NCI-H1436 treated with DMSO at 0.1 percent for 48 hours (cell line): ENCODE measurements around the gene ACTL7B.
"Not testable (repeated sequence)": the region's sequence is repeated elsewhere in the genome, so short reads cannot be mapped to it uniquely, and the experiment has no call there.

Source experiments
- DNase-seq: peaks from one replicate; lab custom pipeline; 2025; lab: John Stamatoyannopoulos, UW

The ACTL7B gene

GRCh38 chr9:108855888-108856287 is at the start of gene ACTL7B:
Gene ACTL7B, minus strand, starts transcription at chr9:108855986. Its CDS starts 56 bp downstream, at chr9:108855930.
- no peak for DNase-seq

- DNase-seq: no peak
These were observed 49.7 kb upstream of the ACTL7B start for GRCh38 chr9:108905494-108905893.

DNA sequence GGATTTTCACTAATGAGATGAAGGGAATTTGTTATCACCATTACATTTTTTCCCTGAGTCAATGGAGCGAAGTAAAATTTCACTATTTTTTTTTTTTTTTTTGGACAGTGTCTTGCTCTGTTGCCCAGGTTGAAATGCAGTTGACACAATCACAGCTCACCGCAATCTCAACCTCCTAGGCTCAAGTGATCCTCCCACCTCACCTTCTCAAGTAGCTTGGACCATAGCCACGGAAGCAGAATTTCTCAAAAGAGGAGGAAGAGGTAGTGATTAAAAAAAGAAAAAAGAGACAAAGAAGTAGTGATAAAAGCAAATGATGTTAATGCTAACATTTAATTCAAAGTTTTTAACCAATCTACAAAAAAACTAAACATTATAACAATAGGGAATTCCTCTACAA is 48.4 kb upstream of the ACTL7B start:
- DNase-seq: no peak

- no peak for DNase-seq
These were observed 47.8 kb upstream of the ACTL7B start for GRCh38 chr9:108903420-108904103.

DNA sequence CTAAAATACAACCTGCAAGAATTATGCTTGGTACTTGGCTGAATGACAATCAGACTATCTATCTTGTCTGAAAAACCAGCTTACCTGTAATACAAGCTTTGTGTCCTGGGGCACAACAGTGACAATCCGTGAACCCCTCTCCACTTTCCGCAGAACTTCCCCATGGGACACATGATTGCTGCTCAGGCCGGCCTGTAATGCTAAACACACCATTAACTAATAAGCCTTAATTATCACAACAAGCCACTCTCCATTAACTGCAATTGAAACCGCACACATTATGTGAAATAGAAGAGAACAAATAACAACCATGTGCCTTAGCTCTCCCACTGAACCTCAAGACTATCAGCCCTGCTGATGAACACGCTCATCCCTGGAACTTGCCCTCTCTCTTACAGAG is 44.4 kb upstream of the ACTL7B start:
- peak; percentile 29 for DNase-seq

DNA sequence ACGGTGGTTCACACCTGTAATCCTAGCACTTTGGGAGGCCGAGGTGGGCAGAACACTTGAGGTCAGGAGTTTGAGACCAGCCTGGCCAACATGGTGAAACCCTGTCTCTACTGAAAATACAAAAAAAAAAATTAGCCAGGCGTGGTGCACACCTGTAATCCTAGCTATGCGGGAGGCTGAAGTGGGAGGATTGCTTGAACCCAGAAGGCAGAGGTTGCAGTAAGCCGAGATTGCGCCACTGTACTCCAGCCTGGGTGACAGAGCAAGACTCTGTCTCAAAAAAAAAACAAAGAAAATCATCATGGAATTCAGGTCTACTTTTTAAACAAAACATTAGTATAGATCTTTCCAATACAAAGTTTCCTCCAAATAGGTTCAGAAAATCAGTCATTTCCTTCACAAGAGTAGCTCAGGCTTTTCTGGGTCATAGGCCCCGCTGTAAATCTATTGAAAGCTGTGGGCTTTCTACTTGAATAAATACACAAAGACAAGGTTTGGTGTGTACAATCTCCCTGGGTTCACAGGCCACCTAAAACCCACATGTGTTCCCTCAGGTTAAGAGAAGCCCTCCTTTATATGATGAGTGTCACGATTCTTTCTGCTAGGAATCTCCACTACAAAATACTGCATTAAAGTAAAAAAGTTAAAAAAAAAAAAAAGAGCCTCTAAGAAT is 43.4 kb upstream of the ACTL7B start:
- not testable (repeated sequence) for DNase-seq

- DNase-seq: no peak
These were observed 41.7 kb upstream of the ACTL7B start for GRCh38 chr9:108897324-108898096.

- no peak for DNase-seq
These were observed 38.6 kb upstream of the ACTL7B start for GRCh38 chr9:108894225-108894997.

DNA sequence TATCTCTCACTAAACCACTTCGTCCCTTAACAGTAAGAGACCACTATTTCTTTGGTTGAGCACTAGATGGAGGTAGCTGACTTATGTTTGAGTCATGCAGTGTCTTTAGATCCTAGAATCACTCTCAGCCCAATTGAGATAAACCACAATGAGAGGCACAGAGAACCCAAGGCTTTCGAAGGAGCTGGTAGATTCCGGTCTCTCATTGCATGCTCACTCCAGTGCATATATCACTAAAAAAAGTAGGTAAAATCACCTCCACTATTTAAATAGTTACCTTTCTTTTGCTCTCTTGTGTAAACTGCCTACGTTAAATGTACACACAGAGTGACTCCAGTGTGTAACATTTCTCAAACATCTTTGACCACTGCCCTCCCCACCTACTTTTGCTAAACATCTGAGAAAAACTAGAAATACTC is 33.9 kb upstream of the ACTL7B start:
- DNase-seq: no peak

DNA sequence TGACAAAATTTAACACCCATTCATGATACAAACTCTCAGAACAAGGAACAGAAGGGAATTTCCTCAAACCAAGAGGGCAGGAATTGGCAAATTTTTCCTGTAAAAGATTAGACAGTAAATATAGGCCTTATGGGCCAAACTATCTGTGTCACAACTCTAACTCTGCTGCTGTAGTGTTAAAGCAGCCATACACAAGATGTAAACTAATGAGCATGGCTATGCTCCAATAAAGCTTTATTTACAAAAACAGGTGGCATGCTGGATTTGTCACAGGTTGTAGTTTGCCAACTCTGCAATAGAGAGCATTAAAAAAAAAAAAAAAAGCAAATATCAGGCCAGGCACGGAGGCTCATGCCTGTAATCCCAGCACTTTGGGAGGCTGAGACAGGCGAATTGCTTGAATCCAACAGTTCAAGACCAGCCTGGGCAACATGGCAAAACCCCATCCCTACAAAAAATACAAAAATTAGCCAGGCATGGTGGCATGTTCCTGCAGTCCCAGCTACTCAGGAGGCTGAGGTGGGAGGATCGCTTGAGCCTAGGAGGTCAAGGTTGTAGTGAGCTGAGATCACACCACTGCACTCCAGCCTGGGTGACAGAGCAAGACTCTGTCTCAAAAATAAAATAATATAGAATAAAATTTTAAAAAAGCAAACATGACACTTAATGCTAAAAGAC is 30.9 kb upstream of the ACTL7B start:
- DNase-seq: not testable (repeated sequence)

DNA sequence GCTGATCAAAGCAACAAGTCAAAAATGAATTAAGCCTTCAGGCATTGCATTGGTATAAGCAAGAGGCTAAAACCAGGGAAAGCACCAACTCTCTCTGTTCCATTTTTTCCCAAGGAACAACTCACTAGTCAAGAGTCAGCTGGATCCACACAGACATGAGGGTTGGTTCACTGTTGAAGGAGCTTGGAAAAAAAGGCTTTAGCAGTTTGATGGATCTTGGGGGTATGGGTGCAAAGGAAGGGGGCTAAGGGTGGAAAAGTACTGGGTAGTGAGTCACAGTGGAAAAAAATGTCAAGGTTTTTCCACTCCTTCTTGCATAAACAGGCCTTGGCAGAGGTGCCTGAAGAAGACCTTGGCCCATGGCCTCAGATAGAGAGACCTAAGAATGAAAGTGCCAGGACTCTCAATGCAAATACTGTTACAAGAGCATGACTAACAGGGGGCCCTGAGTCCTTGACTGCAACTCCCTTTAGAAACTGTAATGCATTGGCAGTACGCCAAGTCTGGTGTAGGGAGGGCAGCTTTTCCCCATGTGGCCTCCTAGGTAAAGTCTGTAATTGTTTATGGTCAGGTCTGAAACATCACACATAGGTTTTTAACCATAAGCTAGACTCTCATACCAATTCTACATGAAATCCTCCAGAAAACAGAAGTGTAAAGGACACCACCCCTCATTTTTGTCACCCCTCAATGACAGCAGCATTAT is 30.0 kb upstream of the ACTL7B start:
- DNase-seq: peak; percentile 7

GRCh38 chr9:108884701-108885100 is 28.9 kb upstream of the ACTL7B start:
- DNase-seq: no peak

DNA sequence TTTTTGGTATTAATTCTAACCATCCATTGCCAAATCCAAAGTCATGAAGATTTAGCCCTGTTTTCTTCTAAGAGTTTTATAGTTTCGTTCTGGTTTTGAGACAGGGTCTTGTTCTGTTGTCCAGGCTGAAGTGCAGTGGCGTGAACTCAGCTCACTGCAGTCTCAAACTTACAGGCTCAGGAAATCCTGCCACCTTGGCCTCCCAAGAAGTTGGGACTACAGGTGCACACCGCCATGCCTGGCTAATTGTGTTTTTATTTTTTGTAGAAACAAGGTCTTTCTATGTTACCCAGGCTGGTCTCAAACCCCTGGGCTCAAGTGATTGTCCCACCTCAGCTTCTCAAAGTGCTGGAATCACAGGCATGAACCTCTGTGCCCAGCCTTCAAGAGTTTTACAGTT is 27.3 kb upstream of the ACTL7B start:
- DNase-seq: no peak

DNA sequence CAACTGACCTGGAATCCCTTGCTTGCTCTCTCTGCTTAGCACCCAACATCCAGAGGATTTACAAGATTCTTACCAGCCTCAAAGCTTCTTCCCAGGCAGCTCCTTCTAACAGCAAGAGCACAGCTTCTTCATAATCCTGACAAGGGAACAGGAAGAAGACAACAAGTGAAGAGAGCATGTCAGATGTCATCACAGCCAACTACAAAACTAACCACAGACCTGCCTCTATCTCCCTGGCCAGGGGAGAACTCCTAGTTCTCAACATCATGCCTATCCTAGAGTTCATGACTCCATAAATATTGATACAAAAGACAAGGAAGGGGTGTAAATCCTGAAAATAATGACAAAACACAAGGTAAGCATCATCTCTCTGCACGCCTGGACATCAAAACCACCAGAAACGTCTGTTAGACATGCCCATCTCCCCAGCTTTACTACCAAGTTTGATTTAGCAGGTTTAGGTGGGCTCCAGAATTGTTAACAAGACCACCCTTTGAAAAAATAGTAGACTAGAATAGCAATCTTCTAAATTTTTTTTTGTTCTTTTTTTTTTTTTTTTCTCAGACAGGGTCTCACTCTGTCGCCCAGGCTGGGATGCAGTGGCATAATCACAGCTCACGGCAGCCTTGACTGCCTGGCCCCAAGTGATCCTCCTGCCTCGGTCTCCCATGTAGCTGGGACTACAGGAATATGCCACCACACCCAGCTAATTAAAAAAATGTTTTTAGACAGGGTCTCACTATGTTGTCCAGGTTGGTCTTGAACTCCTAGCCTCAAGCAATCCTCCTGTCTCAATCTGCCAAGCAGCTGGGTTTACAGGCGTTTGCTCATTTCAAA is 26.5 kb upstream of the ACTL7B start:
- DNase-seq: no peak

DNA sequence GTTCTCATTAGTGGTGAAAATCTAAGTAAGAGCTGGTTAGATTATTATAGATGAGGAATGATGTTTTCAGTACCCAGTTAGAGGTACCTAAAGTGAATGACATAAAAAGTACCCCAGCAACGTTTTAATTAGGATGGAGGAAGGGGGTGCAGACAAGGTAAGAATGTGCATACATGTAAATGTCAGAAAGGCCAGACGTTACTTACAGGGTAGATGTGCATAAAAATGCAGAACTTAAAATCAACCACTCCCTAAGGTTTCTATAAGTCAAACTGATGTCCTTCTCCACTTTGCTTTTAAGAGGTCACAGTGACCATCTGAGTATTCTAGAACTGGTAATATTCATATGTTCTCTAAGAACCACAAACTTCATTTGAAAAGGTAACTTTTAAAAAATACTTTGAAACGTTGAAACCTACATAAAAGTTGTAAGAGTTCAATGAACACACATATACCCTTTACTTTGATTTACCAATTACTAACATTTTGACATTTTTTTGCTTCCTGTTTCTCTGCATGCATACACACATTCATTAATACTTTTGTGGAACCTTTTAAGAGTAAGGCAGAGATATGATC is 25.0 kb upstream of the ACTL7B start:
- no peak for DNase-seq

- no peak for DNase-seq
These were observed 21.7 kb upstream of the ACTL7B start for GRCh38 chr9:108877524-108877923.

- no peak for DNase-seq
These were observed 20.6 kb upstream of the ACTL7B start for GRCh38 chr9:108876425-108876824.

- no peak for DNase-seq
These were observed 18.4 kb upstream of the ACTL7B start for GRCh38 chr9:108874058-108874788.
